Naive thymus-derived CD8-positive, alpha-beta T cell (primary cell): ENCODE measurements around the gene TTC28. TPM values are rescaled to one million over a fixed set of nuclear protein-coding genes. Genes with fewer than 3 reads are reported as not detected.
"Not testable (repeated sequence)": the region's sequence is repeated elsewhere in the genome, so short reads cannot be mapped to it uniquely, and the experiment has no call there.

Source experiments
- ATAC-seq, 2 donors: fragments of 150-1000 bp; cut with Tn5 transposase in 1 of 2; sonication (Bioruptor Pico), chemical (Tn5 transposase) in 1 of 2; 1 replicate in 1 of 2; 2 replicates in 1 of 2; pipeline ENCODE4 v1.10.0; 2021; ENCODE audit warnings: mild to moderate bottlenecking in 2 of 2, moderate library complexity in 2 of 2
- POLR2A ChIA-PET: fragments of 350-600 bp; sonication (Branson Sonifier 250); formaldehyde crosslinking; loops from one replicate; lab custom pipeline; 2021; ENCODE audit warnings: antibody characterized with exemption; lab: Charles Lee
- DNase-seq, 10 donors: peaks; one replicate each; pipeline versions ENCODE4 v3.0.0 to v3.0.0-alpha.2; 2020 to 2022
- H3K27ac Mint-ChIP-seq, 10 donors: one replicate each; pipeline ENCODE4 v1.8.0; 2020 to 2022; ENCODE audit warnings: mild to moderate bottlenecking in 10 of 10, mixed read lengths in 10 of 10, moderate library complexity in 4 of 10, inconsistent platforms in 1 of 10
- H3K27me3 Mint-ChIP-seq, 5 donors: one replicate each; pipeline ENCODE4 v1.8.0; 2021 to 2022; ENCODE audit warnings: mixed read lengths in 5 of 5
- H3K36me3 Mint-ChIP-seq, 3 donors: one replicate each; pipeline ENCODE4 v1.8.0; 2020 to 2022; ENCODE audit warnings: mixed read lengths in 3 of 3, mild to moderate bottlenecking in 2 of 3, inconsistent platforms in 1 of 3
- H3K4me1 Mint-ChIP-seq, 4 donors: one replicate each; pipeline ENCODE4 v1.8.0; 2021 to 2022; ENCODE audit warnings: mixed read lengths in 4 of 4
- H3K4me3 Mint-ChIP-seq, 10 donors: one replicate each; pipeline ENCODE4 v1.8.0; 2020 to 2022; ENCODE audit warnings: mild to moderate bottlenecking in 10 of 10, mixed read lengths in 10 of 10, moderate library complexity in 6 of 10, inconsistent platforms in 1 of 10
- H3K9me3 Mint-ChIP-seq, 9 donors: one replicate each; pipeline ENCODE4 v1.8.0; 2020 to 2022; ENCODE audit warnings: mixed read lengths in 9 of 9, mild to moderate bottlenecking in 3 of 9, inconsistent platforms in 1 of 9, moderate library complexity in 1 of 9
- polyA plus RNA-seq, 3 donors: library from polyadenylated mRNA; unstranded; fragments of 300-500 nt; fragmentation: Illumina TruSeq; gene quantifications; one replicate each; pipeline ENCODE4 v1.2.3, GENCODE V29; 2021
- total RNA-seq, 8 experiments: library from RNA in 2 of 8; stranded (reverse) in 2 of 8; gene quantifications; one replicate each; pipeline ENCODE4 v1.2.3 and lab custom pipeline; 2021 to 2026

Gene TTC28
- total and polyA plus RNA-seq, 5 experiments from 2014 or later: 0.44 to 6.4 (median 1.3) TPM

GRCh38 chr22:28594797-28595462 lies 84.7 kb downstream of the TTC28 start:
- Mint-ChIP-seq H3K27ac (no peak overlapping the region), H3K9me3 (no peaks in the 10 kb centered on the region), H3K27me3 (peaks cover 0 to 11% (median 9%) of the 10 kb centered on the region in 5 donors), H3K36me3 (no peaks in the 10 kb centered on the region), H3K4me1 (no peaks in the 10 kb centered on the region), H3K4me3 (no peak overlapping the region)
- DNase-seq (peak in 3 of 10 donors; percentile 36 to 60 (median 50)), ATAC-seq (peak; percentile 75)
- POLR2A ChIA-PET: no interaction called here

DNA sequence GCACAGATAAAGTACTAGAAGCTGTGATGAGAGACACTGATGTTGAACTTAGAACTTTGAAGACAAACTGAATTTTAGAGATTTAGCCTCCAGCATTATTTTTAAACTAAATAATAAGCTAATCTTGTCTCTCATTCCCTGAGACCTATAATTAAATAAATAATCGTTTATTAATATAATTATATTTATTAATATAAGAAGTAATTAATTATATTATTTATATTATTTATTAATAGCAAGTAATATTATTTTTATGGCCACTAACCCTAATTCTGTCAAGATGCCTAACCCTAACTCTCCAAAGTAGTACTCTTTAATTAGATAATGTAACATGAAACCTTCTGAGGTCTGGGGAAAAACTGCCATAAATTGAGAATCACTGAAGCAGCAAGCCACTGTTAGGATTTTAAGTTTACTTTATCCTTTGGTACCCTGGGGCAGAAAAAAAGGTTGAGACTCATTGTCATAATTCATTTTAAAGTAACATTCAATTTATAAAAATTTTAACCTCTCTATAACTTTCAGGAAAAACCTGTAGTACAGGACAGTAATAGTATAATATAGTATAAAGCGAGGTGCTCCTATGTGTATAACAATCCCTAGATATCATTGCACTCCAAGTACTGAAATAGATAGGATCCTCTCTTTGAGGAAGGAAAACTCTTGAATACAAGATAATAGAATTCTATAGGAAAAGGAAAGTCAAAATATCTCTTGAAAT lies 85.4 kb downstream of the TTC28 start:
- no peaks in the 10 kb centered on the region for H3K4me1 Mint-ChIP-seq
- H3K4me3 Mint-ChIP-seq: no peak overlapping the region
- peaks cover 0 to 11% (median 9%) of the 10 kb centered on the region in 5 donors for H3K27me3 Mint-ChIP-seq
- H3K9me3 Mint-ChIP-seq: no peaks in the 10 kb centered on the region
- DNase-seq (no peak), ATAC-seq (peak in 1 of 2 donors; percentile 25)
- H3K36me3 Mint-ChIP-seq: no peaks in the 10 kb centered on the region
- POLR2A ChIA-PET: interaction anchor here (0.5 kb wide), 1 partner anchor 714 kb away, joined by 4 read pairs; no protein-coding TSS in a partner anchor
- no peak overlapping the region for H3K27ac Mint-ChIP-seq

DNA sequence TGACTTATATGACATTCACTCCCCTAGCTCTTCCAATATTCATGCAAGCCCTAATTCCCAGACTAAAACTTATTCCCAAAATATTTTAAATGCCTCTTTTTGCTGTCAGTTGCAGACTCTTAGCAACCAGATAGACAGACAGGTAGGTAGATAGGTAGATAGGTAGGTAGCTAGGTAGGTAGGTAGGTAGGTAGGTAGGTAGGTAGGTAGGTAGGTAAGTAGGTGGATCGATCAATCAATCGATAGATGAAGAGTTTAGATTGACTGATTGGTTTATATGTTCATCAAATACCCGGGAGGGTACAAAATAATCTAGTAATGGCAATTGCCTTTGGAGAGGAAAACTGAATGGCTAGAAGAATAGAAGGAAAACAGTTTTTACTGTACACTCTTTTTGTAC lies 86.3 kb downstream of the TTC28 start:
- Mint-ChIP-seq H3K9me3 (no peaks in the 10 kb centered on the region), H3K4me3 (no peak overlapping the region), H3K4me1 (no peaks in the 10 kb centered on the region), H3K36me3 (no peaks in the 10 kb centered on the region), H3K27me3 (peaks cover 0 to 11% (median 9%) of the 10 kb centered on the region in 5 donors), H3K27ac (no peak overlapping the region)
- POLR2A ChIA-PET: interaction anchor here (0.5 kb wide), 1 partner anchor 713 kb away, joined by 4 read pairs; no protein-coding TSS in a partner anchor
- DNase-seq (no peak), ATAC-seq (no peak)

DNA sequence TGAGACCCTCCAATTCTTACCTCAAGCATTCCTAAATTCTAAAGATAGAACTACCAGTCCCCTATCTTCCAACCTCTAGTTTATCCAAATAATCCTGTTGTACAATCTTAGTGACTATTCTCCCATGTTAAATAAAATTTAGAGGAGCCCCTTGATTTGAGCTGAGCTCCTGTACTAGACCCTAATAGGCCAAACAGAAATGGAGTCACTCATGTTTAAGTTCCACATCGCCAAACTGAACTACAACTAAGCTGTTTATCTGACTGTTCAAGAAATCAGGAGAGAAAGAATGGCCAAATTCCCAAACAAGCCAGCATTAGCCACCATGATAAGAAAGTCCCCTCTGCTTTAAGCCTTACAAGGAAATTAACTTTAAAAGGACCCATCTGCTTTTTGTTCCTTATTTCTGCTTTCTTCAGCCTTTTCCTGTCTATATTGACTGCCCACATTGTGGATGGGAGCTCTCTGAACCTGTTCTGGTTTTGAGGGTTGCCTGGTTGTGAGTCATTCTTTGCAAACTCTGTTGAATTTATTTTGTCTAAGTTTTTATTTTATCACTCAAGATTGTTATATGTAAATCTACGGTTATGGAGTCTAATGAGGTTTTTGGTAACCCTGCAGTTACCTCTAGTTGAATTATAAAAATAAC lies 90.4 kb downstream of the TTC28 start:
- Mint-ChIP-seq H3K4me3 (no peak overlapping the region), H3K36me3 (no peaks in the 10 kb centered on the region), H3K27me3 (peaks cover under 1 to 9% (median 6%) of the 10 kb centered on the region in 5 donors), H3K9me3 (no peaks in the 10 kb centered on the region), H3K4me1 (no peaks in the 10 kb centered on the region), H3K27ac (no peak overlapping the region)
- POLR2A ChIA-PET: no interaction called here
- no peak for DNase-seq
- no peak for ATAC-seq

DNA sequence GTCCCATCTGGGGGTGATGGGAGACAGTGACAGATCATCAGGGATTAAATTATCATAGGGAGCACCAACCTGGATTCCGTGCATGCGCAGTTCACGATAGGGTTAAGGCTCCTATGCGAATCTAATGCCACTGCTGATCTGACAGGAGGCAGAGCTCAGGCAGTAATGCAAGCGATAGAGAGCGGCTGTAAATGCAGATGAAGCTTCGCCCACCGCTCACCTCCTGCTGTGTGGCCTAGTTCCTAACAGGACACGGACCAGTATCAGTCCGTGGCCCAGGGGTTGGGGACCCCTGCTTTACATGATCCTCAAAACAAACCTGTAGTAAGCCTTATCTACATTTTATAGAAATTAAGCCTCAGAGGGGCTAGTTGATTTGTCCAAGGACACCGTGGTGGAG lies 94.3 kb downstream of the TTC28 start:
- ATAC-seq: no peak
- Mint-ChIP-seq H3K27me3 (peaks cover 3 to 9% (median 6%) of the 10 kb centered on the region in 5 donors), H3K4me1 (no peaks in the 10 kb centered on the region), H3K27ac (no peak overlapping the region), H3K4me3 (no peak overlapping the region), H3K9me3 (no peaks in the 10 kb centered on the region), H3K36me3 (no peaks in the 10 kb centered on the region)
- POLR2A ChIA-PET: no interaction called here
- no peak for DNase-seq

DNA sequence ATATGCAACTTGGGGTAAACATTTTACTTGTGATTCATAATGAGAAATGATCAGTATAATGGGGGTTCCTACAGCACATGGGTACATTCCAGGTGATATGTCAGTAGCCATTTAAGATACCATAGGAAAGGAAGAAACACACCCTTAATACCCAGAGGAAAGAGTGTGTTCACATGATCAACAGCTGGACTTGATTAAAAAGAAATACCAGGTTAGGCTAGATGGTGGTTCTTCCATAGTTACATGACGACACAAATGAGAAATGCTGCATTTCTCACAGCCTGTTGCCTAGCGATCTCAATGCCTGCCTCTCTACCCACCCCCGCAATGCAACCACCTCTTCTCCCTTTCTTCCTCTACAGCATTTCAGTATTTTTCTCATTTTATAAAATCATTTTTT lies 96.8 kb downstream of the TTC28 start:
- Mint-ChIP-seq H3K9me3 (no peaks in the 10 kb centered on the region), H3K4me1 (peaks cover 0 to 2% (median 0%) of the 10 kb centered on the region in 4 donors), H3K27ac (no peak overlapping the region), H3K36me3 (no peaks in the 10 kb centered on the region), H3K4me3 (no peak overlapping the region), H3K27me3 (peaks cover 7 to 15% (median 10%) of the 10 kb centered on the region in 5 donors)
- DNase-seq (no peak), ATAC-seq (no peak)
- POLR2A ChIA-PET: no interaction called here

DNA sequence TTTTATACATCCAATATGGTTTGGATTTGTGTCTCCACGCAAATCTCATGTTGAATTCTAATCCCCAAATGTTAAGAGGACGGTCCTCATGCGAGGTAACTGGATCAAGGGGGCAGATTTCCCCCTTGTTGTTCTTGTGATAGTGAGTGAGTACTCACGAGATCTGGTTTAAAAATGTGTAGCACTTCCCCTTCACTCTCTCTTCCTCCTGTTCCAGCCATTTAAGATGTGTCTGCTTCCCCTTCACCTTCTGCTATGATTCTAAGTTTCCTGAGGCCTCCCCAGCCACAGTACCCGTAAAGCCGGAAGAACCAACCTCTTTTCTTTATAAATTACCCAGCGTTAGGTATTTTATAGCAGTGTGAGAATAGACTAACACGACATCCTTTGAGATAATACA lies 98.6 kb downstream of the TTC28 start:
- no peak overlapping the region for H3K27ac Mint-ChIP-seq
- no peak overlapping the region for H3K4me3 Mint-ChIP-seq
- H3K27me3 Mint-ChIP-seq: peaks cover 11 to 20% (median 16%) of the 10 kb centered on the region in 5 donors
- H3K9me3 Mint-ChIP-seq: no peaks in the 10 kb centered on the region
- no peaks in the 10 kb centered on the region for H3K36me3 Mint-ChIP-seq
- peaks cover 0 to 2% (median 0%) of the 10 kb centered on the region in 4 donors for H3K4me1 Mint-ChIP-seq
- POLR2A ChIA-PET: no interaction called here
- DNase-seq (no peak), ATAC-seq (no peak)

- H3K4me3 Mint-ChIP-seq: no peak overlapping the region
- POLR2A ChIA-PET: no interaction called here
- no peak overlapping the region for H3K27ac Mint-ChIP-seq
- DNase-seq: no peak
- H3K4me1 Mint-ChIP-seq: peaks cover 0 to 2% (median 0%) of the 10 kb centered on the region in 4 donors
- peaks cover 11 to 23% (median 20%) of the 10 kb centered on the region in 5 donors for H3K27me3 Mint-ChIP-seq
- no peaks in the 10 kb centered on the region for H3K36me3 Mint-ChIP-seq
- no peak for ATAC-seq
- no peaks in the 10 kb centered on the region for H3K9me3 Mint-ChIP-seq
These were observed 103.5 kb downstream of the TTC28 start for GRCh38 chr22:28576162-28576561.

GRCh38 chr22:28574159-28574788 lies 105.4 kb downstream of the TTC28 start:
- POLR2A ChIA-PET: no interaction called here

DNA sequence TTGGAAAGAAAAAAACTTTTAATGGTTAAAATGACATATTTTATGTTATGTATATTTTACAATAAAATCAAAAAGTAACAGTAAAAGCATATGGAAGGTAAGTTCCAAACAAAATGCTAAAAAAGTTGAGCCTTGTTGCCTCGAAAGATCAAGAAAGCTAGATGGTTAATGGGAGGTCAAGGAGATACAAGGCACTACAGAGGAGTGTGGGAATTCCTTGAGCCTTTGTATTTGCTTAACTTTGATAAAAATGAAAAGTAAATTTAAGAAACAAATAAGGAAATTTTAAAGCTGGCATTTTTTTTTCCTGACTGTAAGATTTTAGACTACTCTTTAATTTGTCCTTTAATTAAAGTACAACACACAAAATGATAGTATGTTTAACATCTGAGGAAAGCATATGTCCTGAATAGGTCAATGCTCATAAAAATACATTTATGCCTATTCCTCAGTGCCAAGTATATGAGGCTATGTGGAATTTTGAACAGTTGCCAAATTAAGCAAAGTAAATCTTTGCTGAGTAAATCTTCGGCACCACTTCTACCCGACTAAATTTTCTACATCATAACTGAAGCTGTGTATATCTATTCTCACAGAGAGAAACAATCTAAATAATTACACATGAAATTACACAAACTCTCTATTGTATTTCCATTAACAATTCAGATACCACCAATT lies 108.8 kb downstream of the TTC28 start:
- no peak for ATAC-seq
- peaks cover 0 to 20% (median 8%) of the 10 kb centered on the region in 5 donors for H3K27me3 Mint-ChIP-seq
- H3K4me1 Mint-ChIP-seq: no peaks in the 10 kb centered on the region
- no peak overlapping the region for H3K27ac Mint-ChIP-seq
- no peaks in the 10 kb centered on the region for H3K36me3 Mint-ChIP-seq
- no peak overlapping the region for H3K4me3 Mint-ChIP-seq
- no peaks in the 10 kb centered on the region for H3K9me3 Mint-ChIP-seq
- no peak for DNase-seq
- POLR2A ChIA-PET: interaction anchor here (0.6 kb wide), 1 partner anchor 9 kb away, joined by 3 read pairs; no protein-coding TSS in a partner anchor

More at GRCh38 chr22:28574159-28574788, 105.4 kb downstream of the TTC28 start:
- H3K36me3 Mint-ChIP-seq: no peaks in the 10 kb centered on the region
- no peak overlapping the region for H3K27ac Mint-ChIP-seq
- no peak for ATAC-seq
- H3K9me3 Mint-ChIP-seq: no peaks in the 10 kb centered on the region
- DNase-seq: no peak
- peaks cover 0 to 2% (median 0%) of the 10 kb centered on the region in 4 donors for H3K4me1 Mint-ChIP-seq
- H3K27me3 Mint-ChIP-seq: peaks cover 9 to 21% (median 20%) of the 10 kb centered on the region in 5 donors
- H3K4me3 Mint-ChIP-seq: no peak overlapping the region

DNA sequence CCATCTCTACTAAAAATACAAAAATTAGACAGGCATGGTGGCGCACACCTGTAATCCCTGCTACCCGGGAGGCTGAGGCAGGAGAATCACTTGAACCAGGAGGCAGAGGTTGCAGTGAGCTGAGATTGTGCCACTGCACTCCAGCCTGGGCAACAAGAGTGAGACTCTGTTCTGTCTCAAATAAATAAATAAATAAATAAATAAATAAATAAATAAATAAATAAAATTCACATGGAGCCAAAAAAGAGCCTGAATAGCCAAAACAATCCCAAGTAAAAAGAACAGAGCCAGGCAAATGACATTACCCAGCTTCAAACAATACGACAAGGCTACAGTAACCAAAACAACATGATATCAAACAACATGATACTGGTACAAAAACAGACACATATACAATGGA lies 110.7 kb downstream of the TTC28 start:
- ATAC-seq, H3K9me3 Mint-ChIP-seq, DNase-seq, H3K36me3 Mint-ChIP-seq, H3K27ac Mint-ChIP-seq, POLR2A ChIA-PET, H3K4me3 Mint-ChIP-seq, H3K4me1 Mint-ChIP-seq: not testable (repeated sequence)
- H3K27me3 Mint-ChIP-seq: peaks cover 6 to 18% (median 12%) of the 10 kb centered on the region in 5 donors

GRCh38 chr22:28568099-28568498 lies 111.5 kb downstream of the TTC28 start:
- Mint-ChIP-seq H3K4me3 (no peak overlapping the region), H3K27me3 (peaks cover 6 to 21% (median 18%) of the 10 kb centered on the region in 5 donors), H3K27ac (no peak overlapping the region), H3K9me3 (no peaks in the 10 kb centered on the region), H3K4me1 (no peaks in the 10 kb centered on the region), H3K36me3 (no peaks in the 10 kb centered on the region)
- no peak for DNase-seq
- ATAC-seq: no peak
- POLR2A ChIA-PET: no interaction called here
